SKM-1 treated with dmso at 0.1 percent for 144 hours (cell line): ENCODE data around the gene UNC5C.
A peak's percentile ranks its signal among the peaks of the same experiment; 100 is the strongest.

Experiments used
- DNase-seq: peaks from one replicate; lab custom pipeline; 2025; ENCODE audit not compliant: unreplicated experiment; lab: John Stamatoyannopoulos, UW

UNC5C gene

GRCh38 chr4:95548738-95549245 is at the start of gene UNC5C:
Gene UNC5C (minus strand): TSS chr4:95548973.
- DNase-seq = peak; percentile 34

- DNase-seq = peak; percentile 21
These were observed 47.9 kb upstream of the UNC5C start for GRCh38 chr4:95596676-95597075.

GRCh38 chr4:95594629-95595028 is 45.9 kb upstream of the UNC5C start:
- no peak for DNase-seq

- no peak for DNase-seq
These were observed 45.2 kb upstream of the UNC5C start for GRCh38 chr4:95594013-95594412.

GRCh38 chr4:95591278-95591677 is 42.5 kb upstream of the UNC5C start:
- DNase-seq = no peak

GRCh38 chr4:95590615-95591014 is 41.8 kb upstream of the UNC5C start:
- no peak for DNase-seq

GRCh38 chr4:95585016-95585695 is 36.4 kb upstream of the UNC5C start:
- no peak for DNase-seq

- DNase-seq = no peak
These were observed 31.5 kb upstream of the UNC5C start for GRCh38 chr4:95580226-95580625.

- DNase-seq = peak; percentile 87
These were observed 23.7 kb upstream of the UNC5C start for GRCh38 chr4:95572304-95572991.

GRCh38 chr4:95571577-95571976 is 22.8 kb upstream of the UNC5C start:
- DNase-seq = no peak

- DNase-seq = no peak
These were observed 15.0 kb upstream of the UNC5C start for GRCh38 chr4:95563638-95564337.

GRCh38 chr4:95560774-95561173 is 12.0 kb upstream of the UNC5C start:
- no peak for DNase-seq

GRCh38 chr4:95556207-95556859 is 7.6 kb upstream of the UNC5C start:
- DNase-seq = no peak

- no peak for DNase-seq
These were observed 4.3 kb upstream of the UNC5C start for GRCh38 chr4:95552942-95553550.

- peak; percentile 56 for DNase-seq
These were observed 2.9 kb upstream of the UNC5C start for GRCh38 chr4:95551653-95552052.

- no peak for DNase-seq
These were observed 1.6 kb upstream of the UNC5C start for GRCh38 chr4:95550115-95550987.

GRCh38 chr4:95549246-95550114 is 707 bp upstream of the UNC5C start:
- peak; percentile 34 for DNase-seq

- peak; percentile 40 for DNase-seq
These were observed 880 bp downstream of the UNC5C start for GRCh38 chr4:95547715-95548471.
